Activated CD4-positive, alpha-beta T cell treated with anti-CD3 and anti-CD28 coated beads, Interleukin-2, amount 50 U/mL, for 4 hours (primary cell): ENCODE results near the gene PRR11.
"Not testable (repeated sequence)": the region's sequence is repeated elsewhere in the genome, so short reads cannot be mapped to it uniquely, and the experiment has no call there.

Source experiments
- DNase-seq, 2 experiments: peaks; one replicate each; pipeline ENCODE4 v3.0.0-alpha.2; 2020

Gene PRR11

GRCh38 chr17:59220328-59221158 is 65.0 kb downstream of the PRR11 start, which contains the start of gene GDPD1:
TSS of gene GDPD1 (plus strand) at chr17:59220511. CDS start at chr17:59220610, 99 bp downstream.
- peak; percentile 96 for DNase-seq

- DNase-seq: no peak
Observed at GRCh38 chr17:59221159-59221847, 65.8 kb downstream of the PRR11 start.

DNA sequence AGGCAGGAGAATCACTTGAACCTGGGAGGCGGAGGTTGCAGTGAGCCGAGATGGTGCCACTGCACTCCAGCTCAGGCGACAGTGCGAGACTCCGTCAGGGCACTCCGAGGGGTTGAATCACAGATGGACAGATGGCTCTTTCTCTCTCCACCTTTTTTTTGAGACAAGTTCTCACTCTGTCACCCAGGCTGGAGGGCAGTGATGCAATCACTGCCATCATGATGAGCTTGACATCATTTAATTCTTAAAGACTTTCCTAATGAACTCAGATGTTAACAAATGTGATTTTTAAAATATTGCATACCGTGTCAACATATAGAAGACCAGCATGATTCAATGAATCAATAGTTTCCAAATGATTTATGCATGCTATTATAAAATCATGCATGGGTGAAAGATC is 68.3 kb downstream of the PRR11 start:
- DNase-seq: no peak

- DNase-seq: not testable (repeated sequence)
Observed at GRCh38 chr17:59228588-59228987, 73.0 kb downstream of the PRR11 start.

DNA sequence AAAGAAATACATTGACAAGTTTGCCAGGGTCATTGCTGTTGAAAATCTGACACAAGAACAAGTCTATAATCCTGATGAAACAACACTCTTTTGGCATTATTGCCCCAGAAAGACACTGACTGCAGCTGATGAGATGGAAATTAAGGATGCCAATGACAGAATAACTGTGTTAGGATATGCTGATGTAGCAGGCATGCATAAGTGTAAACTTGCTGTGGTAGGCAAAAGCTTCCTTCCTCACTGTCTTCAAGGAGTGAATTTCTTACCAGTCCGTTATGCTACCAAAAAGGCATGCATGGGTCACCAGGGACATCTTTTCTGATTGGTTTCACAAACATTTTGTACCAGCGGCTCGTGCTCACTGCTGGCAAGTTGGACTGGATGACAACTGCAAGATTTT is 75.2 kb downstream of the PRR11 start:
- DNase-seq: no peak

DNA sequence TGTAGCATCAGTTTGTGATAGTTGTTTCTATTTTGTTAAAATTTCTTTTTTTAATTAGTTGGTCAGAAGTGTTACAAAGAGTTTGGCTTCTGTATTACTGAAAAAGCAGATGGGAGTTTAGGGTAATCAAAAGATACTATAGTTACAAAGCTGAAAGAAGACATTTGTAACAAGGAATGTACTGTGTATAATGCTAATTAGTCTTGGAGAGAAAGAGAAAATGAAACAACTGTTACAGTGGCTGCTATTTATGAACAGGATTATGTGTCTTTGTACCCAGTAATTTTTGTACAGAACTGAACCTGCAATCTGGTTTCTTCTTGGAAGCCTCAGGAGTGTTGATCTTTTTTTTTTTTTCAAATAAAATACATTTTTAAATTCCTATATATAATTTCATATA is 79.1 kb downstream of the PRR11 start:
- no peak for DNase-seq

- no peak for DNase-seq
Observed at GRCh38 chr17:59238906-59239305, 83.4 kb downstream of the PRR11 start.

GRCh38 chr17:59244081-59244480 is 88.5 kb downstream of the PRR11 start:
- DNase-seq: no peak
